Tibial nerve (tissue), 4 donors: ENCODE data around the gene ARHGAP35.

Experiments
- CTCF ChIP-seq, 5 experiments: fragments of 200-600 bp in 3 of 5; fragments of 450-650 bp in 2 of 5; sonication (generic) in 3 of 5; IDR thresholded peaks; one replicate each; pipeline ENCODE4 v1.5.1; 2016 to 2019; ENCODE audit warnings: antibody characterized with exemption in 5 of 5, mild to moderate bottlenecking in 3 of 5, moderate library complexity in 2 of 5
- EP300 ChIP-seq, 2 donors: sonication (generic); formaldehyde crosslinking; IDR thresholded peaks; one replicate each; pipeline ENCODE4 v1.6.1; 2017; ENCODE audit warnings: antibody characterized with exemption in 2 of 2, mild to moderate bottlenecking in 1 of 2
- POLR2A ChIP-seq, 2 donors: fragments of 450-650 bp; IDR thresholded peaks; one replicate each; pipeline ENCODE4 v1.6.1; 2017; ENCODE audit warnings: antibody characterized with exemption in 2 of 2, mild to moderate bottlenecking in 2 of 2, moderate library complexity in 2 of 2

- TF ChIP-seq POLR2A (IDR thresholded peaks at IDR 0.05) = no peak
- TF ChIP-seq CTCF (IDR thresholded peaks at IDR 0.05) = no peak
- TF ChIP-seq EP300 (IDR thresholded peaks at IDR 0.05) = no peak
Observed at GRCh38 chr19:46839752-46840497, 20.9 kb upstream of the ARHGAP35 start.
